Body of pancreas (tissue), 4 donors: ENCODE results near the gene RDH12.

Experiments
- POLR2A ChIP-seq, 3 donors: fragments of 450-650 bp; IDR thresholded peaks; one replicate each; pipeline ENCODE4 v1.6.1; 2016; ENCODE audit warnings: antibody characterized with exemption in 3 of 3, mild to moderate bottlenecking in 2 of 3
- TF ChIP-seq, protein P1 (sequence below), 7 experiments: fragments of 450-650 bp in 4 of 7; fragments of 200-600 bp in 3 of 7; sonication (generic) in 3 of 7; IDR thresholded peaks; one replicate each; pipeline ENCODE4 v1.5.1; 2016 to 2019; ENCODE audit warnings: antibody characterized with exemption in 7 of 7

- TF ChIP-seq, protein P1, sequence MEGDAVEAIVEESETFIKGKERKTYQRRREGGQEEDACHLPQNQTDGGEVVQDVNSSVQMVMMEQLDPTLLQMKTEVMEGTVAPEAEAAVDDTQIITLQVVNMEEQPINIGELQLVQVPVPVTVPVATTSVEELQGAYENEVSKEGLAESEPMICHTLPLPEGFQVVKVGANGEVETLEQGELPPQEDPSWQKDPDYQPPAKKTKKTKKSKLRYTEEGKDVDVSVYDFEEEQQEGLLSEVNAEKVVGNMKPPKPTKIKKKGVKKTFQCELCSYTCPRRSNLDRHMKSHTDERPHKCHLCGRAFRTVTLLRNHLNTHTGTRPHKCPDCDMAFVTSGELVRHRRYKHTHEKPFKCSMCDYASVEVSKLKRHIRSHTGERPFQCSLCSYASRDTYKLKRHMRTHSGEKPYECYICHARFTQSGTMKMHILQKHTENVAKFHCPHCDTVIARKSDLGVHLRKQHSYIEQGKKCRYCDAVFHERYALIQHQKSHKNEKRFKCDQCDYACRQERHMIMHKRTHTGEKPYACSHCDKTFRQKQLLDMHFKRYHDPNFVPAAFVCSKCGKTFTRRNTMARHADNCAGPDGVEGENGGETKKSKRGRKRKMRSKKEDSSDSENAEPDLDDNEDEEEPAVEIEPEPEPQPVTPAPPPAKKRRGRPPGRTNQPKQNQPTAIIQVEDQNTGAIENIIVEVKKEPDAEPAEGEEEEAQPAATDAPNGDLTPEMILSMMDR (IDR thresholded peaks at IDR 0.05) = no peak
- no peak for TF ChIP-seq POLR2A (IDR thresholded peaks at IDR 0.05)
Observed at GRCh38 chr14:67690011-67690410, 11.7 kb upstream of the RDH12 start.
